GM12873 (cell line): ENCODE measurements around the gene POLR2H.

ENCODE experiments used
- CTCF ChIP-seq: IDR thresholded peaks from 2 replicates; pipeline ENCODE4 v1.5.1; 2012; ENCODE audit warnings: low read depth, mild to moderate bottlenecking, moderate library complexity, low read length, control low read depth; ENCODE audit not compliant: insufficient read depth; ENCODE audit errors: missing control alignments

The POLR2H gene

GRCh38 chr3:184350618-184351017 is 10.9 kb upstream of the POLR2H start:
- no peak for TF ChIP-seq CTCF

GRCh38 chr3:184351511-184352148 is 9.9 kb upstream of the POLR2H start:
- no peak for TF ChIP-seq CTCF

GRCh38 chr3:184352149-184352785 is 9.2 kb upstream of the POLR2H start:
- no peak for TF ChIP-seq CTCF

GRCh38 chr3:184352897-184353545 is 8.5 kb upstream of the POLR2H start:
- TF ChIP-seq CTCF, result no peak

GRCh38 chr3:184353546-184353941 is 8.0 kb upstream of the POLR2H start:
- TF ChIP-seq CTCF, result no peak

GRCh38 chr3:184354121-184354728 is 7.3 kb upstream of the POLR2H start:
- TF ChIP-seq CTCF, result peak; percentile 85

GRCh38 chr3:184354754-184355153 is 6.8 kb upstream of the POLR2H start:
- TF ChIP-seq CTCF, result no peak
